ENCODE measurements around the gene NAA30.

DNA sequence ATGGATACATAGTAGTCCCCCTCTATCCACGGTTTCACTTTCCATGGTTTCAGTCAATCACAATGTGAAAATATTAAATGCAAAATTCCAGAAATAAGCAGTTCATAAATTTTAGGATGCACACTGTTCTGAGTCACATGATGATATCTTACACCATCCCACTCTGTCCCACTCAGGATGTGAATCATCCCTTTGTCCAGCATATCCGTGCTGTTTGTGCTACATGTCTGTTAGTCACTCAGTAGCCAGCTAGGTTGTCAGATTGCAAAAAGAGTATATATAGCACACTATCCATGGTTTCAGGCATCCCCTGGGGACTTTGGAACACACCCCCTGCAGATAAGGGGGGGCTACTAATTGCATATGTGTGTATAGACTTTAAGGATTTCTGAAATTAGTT lies 8.1 kb upstream of the NAA30 start:
- TF ChIP-seq, protein P1, sequence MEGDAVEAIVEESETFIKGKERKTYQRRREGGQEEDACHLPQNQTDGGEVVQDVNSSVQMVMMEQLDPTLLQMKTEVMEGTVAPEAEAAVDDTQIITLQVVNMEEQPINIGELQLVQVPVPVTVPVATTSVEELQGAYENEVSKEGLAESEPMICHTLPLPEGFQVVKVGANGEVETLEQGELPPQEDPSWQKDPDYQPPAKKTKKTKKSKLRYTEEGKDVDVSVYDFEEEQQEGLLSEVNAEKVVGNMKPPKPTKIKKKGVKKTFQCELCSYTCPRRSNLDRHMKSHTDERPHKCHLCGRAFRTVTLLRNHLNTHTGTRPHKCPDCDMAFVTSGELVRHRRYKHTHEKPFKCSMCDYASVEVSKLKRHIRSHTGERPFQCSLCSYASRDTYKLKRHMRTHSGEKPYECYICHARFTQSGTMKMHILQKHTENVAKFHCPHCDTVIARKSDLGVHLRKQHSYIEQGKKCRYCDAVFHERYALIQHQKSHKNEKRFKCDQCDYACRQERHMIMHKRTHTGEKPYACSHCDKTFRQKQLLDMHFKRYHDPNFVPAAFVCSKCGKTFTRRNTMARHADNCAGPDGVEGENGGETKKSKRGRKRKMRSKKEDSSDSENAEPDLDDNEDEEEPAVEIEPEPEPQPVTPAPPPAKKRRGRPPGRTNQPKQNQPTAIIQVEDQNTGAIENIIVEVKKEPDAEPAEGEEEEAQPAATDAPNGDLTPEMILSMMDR (IDR thresholded peaks at IDR 0.05): no peak
- TF ChIP-seq POLR2A (IDR thresholded peaks at IDR 0.05): no peak

Data from adrenal gland (tissue), 5 donors.